GM19239 (cell line): ENCODE data around the gene DEGS1.
A peak's percentile ranks its signal among the peaks of the same experiment; 100 is the strongest.
"Not testable (repeated sequence)": the region's sequence is repeated elsewhere in the genome, so short reads cannot be mapped to it uniquely, and the experiment has no call there.

Experiments
- DNase-seq: peaks from one replicate; pipeline ENCODE4 v3.0.0; 2011; ENCODE audit warnings: low spot score; ENCODE audit not compliant: insufficient read length
- FAIRE-seq: peaks from 2 replicates; lab custom pipeline; 2011; peaks lifted over from hg19 to GRCh38; lab: Jason Lieb, UNC

The DEGS1 gene

GRCh38 chr1:224178894-224179293 lies 4.1 kb upstream of the DEGS1 start:
- DNase-seq (no peak), FAIRE-seq (no peak)

- FAIRE-seq (no peak), DNase-seq (no peak)
Observed at GRCh38 chr1:224180783-224181452, 2.1 kb upstream of the DEGS1 start.

GRCh38 chr1:224181453-224181810 lies 1.6 kb upstream of the DEGS1 start:
- FAIRE-seq (no peak), DNase-seq (no peak)

GRCh38 chr1:224182057-224182865 lies 779 bp upstream of the DEGS1 start:
- DNase-seq (peak; percentile 44), FAIRE-seq (peak; percentile 95)

GRCh38 chr1:224183591-224184312 lies 712 bp downstream of the DEGS1 start:
- peak; percentile 11 for FAIRE-seq

GRCh38 chr1:224185208-224185607 lies 2.2 kb downstream of the DEGS1 start:
- FAIRE-seq (no peak), DNase-seq (no peak)

More at GRCh38 chr1:224183591-224184312, 712 bp downstream of the DEGS1 start:
- DNase-seq = no peak

- FAIRE-seq = no peak
- no peak for DNase-seq
Observed at GRCh38 chr1:224188286-224188685, 5.2 kb downstream of the DEGS1 start.

- DNase-seq (no peak), FAIRE-seq (no peak)
Observed at GRCh38 chr1:224189561-224189960, 6.5 kb downstream of the DEGS1 start.

GRCh38 chr1:224192082-224192788 lies 9.2 kb downstream of the DEGS1 start:
- FAIRE-seq (no peak), DNase-seq (no peak)

GRCh38 chr1:224193319-224193966 lies 10.4 kb downstream of the DEGS1 start:
- no peak for FAIRE-seq
- no peak for DNase-seq

- FAIRE-seq (no peak), DNase-seq (no peak)
Observed at GRCh38 chr1:224196813-224197600, 14.0 kb downstream of the DEGS1 start.

GRCh38 chr1:224198572-224198971 lies 15.5 kb downstream of the DEGS1 start:
- no peak for DNase-seq
- FAIRE-seq = no peak

GRCh38 chr1:224199679-224200078 lies 16.6 kb downstream of the DEGS1 start:
- DNase-seq = no peak
- no peak for FAIRE-seq

GRCh38 chr1:224201383-224201782 lies 18.3 kb downstream of the DEGS1 start:
- no peak for DNase-seq
- no peak for FAIRE-seq

GRCh38 chr1:224201853-224202252 lies 18.8 kb downstream of the DEGS1 start:
- no peak for DNase-seq
- FAIRE-seq = no peak

GRCh38 chr1:224203243-224204016 lies 20.4 kb downstream of the DEGS1 start:
- FAIRE-seq (peak; percentile 85), DNase-seq (no peak)

GRCh38 chr1:224205438-224205840 lies 22.4 kb downstream of the DEGS1 start:
- FAIRE-seq = peak; percentile 21

GRCh38 chr1:224205931-224206538 lies 23.0 kb downstream of the DEGS1 start:
- not testable (repeated sequence) for DNase-seq, FAIRE-seq

More at GRCh38 chr1:224205438-224205840, 22.4 kb downstream of the DEGS1 start:
- DNase-seq = no peak
